HG03064 (cell line): Measurements from ENCODE around the gene DEGS2.

Source experiments
- ATAC-seq: cut with Tn5 transposase; IDR thresholded peaks from one replicate; pipeline ENCODE4 v1.9.1; 2021; ENCODE audit warnings: low read depth; ENCODE audit not compliant: unreplicated experiment

The DEGS2 gene

GRCh38 chr14:100100032-100100703 lies 59.3 kb downstream of the DEGS2 start:
- no peak for ATAC-seq

- no peak for ATAC-seq
These were observed 61.3 kb downstream of the DEGS2 start for GRCh38 chr14:100098171-100098570.

- no peak for ATAC-seq
These were observed 62.8 kb downstream of the DEGS2 start for GRCh38 chr14:100096656-100097055.
